GM12874 (cell line): ENCODE measurements around the gene RAD51.

Experiments
- TF ChIP-seq, protein P1 (sequence below): IDR thresholded peaks from 2 replicates; pipeline ENCODE4 v1.5.1; 2011; ENCODE audit warnings: low read depth, mild to moderate bottlenecking, control low read depth, low read length, moderate library complexity; ENCODE audit not compliant: insufficient read depth

Gene RAD51

DNA sequence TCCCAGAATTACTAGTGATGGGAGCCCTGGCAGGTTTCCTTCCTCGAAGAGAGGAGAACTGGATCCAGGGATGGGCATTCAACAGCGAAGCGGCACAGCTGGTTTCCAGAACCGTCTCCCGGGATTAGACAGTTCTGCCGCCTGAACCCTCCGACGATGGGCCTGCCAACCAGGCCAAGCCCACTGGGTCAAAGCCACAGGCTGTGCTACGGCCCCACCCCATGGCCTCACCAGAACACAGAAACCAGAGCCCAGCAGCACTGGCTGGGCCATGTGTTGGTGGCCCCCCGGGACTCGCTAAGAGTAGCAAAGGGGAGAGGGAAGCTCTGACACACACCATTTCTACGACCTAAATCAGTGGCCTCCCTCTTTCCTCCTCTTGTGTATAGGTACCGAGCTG, 77.0 kb downstream of the RAD51 start:
- TF ChIP-seq, protein P1, sequence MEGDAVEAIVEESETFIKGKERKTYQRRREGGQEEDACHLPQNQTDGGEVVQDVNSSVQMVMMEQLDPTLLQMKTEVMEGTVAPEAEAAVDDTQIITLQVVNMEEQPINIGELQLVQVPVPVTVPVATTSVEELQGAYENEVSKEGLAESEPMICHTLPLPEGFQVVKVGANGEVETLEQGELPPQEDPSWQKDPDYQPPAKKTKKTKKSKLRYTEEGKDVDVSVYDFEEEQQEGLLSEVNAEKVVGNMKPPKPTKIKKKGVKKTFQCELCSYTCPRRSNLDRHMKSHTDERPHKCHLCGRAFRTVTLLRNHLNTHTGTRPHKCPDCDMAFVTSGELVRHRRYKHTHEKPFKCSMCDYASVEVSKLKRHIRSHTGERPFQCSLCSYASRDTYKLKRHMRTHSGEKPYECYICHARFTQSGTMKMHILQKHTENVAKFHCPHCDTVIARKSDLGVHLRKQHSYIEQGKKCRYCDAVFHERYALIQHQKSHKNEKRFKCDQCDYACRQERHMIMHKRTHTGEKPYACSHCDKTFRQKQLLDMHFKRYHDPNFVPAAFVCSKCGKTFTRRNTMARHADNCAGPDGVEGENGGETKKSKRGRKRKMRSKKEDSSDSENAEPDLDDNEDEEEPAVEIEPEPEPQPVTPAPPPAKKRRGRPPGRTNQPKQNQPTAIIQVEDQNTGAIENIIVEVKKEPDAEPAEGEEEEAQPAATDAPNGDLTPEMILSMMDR: no peak

DNA sequence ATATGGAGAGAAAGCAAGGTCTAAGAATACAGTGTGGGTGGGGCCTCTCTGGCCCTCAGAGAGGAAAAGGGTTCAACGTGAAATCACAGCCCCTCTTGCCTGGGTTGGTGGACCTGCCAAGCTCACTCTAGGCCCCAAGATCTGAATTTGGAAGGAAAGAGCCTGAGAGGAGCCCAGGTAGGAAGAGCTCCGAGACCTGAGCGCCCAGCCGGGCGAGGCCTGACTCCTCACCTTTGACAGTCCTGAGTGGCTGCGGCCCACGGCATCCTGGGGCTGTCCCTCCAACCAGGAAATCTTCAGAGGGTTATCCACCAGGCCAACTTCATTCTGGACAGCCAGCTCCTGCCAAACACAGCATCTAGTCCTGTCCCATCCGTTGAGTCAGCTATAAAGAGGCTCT, 78.5 kb downstream of the RAD51 start:
- TF ChIP-seq, protein P1: no peak

DNA sequence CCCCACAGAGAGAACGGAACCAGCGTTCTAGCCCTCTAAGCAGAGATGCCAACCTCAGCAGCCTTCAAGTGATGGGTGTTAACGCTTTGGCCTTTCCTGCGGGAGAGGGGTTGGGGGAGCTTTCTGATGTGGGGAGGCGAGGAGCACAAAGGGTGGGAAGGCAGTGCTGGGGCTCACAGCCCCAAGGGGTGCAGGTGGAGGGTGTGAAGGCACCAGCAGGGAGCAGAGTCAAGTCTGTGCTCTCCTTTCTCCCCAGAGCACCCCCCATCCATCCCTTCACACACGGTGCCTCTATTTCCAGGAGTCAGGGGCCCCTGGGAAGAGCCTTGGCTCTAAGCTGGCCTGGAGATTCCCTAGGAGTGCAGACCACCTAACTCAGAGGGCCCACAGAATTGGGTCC, 78.9 kb downstream of the RAD51 start:
- TF ChIP-seq, protein P1: no peak

DNA sequence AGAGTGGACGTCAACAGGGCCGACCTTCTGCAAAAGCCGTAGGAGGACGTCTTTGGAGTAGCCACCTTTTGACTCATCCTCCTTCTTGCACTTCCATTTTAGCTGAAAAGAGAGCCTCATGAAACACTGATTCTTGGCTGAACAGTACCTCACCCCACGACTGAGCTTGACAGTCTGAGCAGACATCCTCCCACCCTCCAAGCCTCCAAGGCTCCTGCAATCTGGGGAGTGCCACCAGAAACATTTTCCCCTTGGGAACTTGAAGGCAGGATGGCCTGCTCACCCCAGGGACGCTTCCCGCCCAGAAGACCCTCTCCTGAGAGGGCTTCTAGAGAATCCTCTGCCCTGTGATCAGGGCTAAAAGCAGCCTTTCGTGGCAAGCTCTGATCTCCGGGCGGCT, 80.0 kb downstream of the RAD51 start:
- TF ChIP-seq, protein P1: no peak

DNA sequence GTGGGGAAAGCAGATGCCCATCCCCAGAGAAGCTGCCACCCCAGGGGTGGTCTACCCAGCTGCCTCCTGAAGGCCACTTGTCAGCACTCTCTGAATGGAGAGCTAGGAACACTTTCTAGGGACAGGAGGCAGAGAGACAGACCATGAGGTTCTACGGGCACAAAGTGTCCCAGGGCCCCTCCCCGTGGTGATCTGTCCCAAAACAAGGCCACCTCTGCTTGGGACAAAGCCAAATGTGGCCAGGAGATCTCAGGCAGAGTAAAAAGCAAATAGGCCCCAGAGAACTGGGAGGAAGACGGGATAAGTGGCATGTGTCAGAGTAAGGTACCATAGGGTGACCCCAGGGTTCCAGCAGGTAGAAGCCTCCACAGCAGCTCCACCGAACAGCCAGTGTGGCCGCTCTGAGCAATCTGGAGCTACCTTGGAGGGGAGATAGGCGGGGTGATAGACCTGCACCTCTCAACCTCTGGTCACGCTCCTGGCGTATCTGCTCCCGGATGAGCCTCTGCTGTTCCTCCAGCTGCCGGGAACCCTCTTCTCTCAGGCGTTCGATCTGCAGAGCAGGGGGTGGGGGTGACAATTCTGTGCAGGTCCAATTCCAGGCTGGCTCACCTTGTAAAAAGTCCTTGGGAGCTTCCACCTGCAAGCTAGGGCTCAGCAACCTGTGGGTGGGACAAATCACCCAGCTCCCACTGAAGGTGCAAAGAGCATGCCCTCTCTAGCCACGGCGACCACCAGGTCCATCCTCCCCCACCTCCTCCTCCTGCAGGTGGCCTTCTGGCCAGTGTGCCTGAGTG, 81.0 kb downstream of the RAD51 start:
- TF ChIP-seq, protein P1: no peak

DNA sequence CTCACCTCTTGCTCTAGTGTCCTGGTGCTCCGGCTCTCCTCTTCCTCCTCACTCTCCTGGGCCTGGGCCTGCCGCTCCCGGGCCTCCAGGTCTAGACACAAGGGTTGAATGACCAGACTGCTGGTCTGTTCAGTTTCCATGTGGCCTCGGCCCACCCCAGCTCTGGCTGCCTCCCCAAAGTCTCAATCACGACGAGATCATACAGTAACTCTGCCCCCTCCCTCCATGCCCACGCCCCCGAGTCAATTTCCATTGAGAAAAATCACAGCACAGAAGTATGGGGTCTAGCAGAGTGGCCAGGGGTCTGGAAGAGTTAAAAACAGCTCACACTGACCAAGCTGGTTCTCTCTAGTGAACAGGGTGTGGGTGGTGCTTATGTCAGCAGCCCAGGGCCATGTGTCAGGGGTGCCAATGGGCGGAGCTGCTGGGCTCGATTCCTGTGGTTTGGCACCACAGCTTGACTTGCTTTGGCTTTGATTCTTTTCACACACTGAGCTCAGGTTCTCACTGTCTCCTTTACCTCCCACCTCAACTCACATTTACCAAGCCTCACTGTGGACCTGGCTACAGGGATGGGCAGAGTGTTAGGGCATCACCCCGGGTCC, 81.7 kb downstream of the RAD51 start:
- TF ChIP-seq, protein P1: no peak
